GM21825 (cell line): ENCODE data around the gene RDM1.

Experiments used
- ATAC-seq: cut with Tn5 transposase; IDR thresholded peaks from one replicate; pipeline ENCODE4 v1.9.1; 2021; ENCODE audit warnings: mild to moderate bottlenecking, moderate library complexity; ENCODE audit not compliant: unreplicated experiment

RDM1 gene

DNA sequence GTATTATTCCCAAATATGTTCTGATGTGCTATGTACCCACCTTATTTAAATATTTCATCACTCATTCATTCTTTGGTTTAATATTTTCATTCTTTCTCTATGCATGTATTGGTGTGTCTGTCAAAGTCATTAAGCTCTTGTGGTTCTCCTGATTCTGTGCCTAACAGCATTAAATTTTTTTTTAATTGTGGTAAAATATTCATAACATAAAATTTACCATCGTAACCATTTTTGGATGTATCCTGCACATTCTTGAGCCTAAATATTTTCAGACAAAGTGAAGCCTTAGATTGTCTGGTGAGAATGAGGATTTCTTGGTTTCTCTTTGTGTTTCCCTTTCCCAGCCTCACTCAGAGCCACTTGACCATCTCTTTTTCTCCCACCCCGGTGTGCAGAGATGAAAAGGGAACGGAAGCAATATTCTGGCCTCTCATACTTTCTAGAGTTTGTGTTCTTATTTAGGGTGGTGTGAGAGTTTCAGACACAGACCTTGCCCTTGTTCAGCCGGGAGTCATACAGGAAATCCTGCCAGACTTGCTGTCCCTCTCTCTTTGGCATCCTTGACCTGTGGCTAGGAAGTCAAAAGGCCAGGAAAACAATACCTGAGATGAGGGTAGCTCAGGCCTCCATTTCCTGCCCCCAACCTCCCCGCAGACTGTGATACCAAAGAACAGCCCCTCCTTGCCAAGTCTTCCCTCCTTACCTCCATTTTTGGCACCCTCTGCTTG lies 55.3 kb downstream of the RDM1 start:
- ATAC-seq = no peak

DNA sequence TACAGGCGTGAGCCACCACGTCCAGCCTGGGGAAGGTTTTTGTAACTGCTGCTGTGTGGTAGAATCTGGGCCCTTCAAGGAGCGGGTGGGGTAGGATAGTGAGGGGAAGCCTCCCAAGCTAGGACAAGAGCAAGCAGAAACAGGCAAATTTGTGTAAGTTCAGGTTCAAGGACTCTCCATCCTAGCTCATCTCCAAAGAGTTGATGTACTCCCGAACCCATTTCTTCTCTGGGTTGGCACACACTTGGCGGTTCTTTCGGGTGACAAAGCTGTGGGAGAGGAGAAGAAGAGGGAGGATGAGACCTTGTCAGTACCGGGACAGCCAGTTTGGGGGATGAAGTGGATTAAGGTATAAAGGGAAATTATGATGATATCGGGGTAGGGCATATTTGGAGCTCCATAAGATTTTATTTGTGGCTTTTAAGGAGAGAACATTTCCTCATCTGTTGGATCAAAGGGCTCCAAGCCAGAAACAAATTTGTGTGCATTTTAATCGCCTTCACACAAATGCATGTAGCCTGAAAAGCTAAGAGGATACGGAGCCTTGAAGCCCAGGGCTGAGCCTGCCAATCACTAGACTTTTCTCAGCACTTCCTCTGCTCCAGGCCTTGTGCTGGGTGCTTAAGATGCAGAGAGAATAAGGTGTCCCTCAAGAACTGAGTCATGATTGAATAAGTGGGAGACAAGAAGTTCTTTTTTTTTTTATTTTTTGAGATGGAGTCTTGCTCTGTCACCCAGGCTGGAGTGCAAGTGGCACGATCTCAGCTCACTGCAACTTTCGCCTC lies 58.2 kb downstream of the RDM1 start:
- ATAC-seq = no peak

DNA sequence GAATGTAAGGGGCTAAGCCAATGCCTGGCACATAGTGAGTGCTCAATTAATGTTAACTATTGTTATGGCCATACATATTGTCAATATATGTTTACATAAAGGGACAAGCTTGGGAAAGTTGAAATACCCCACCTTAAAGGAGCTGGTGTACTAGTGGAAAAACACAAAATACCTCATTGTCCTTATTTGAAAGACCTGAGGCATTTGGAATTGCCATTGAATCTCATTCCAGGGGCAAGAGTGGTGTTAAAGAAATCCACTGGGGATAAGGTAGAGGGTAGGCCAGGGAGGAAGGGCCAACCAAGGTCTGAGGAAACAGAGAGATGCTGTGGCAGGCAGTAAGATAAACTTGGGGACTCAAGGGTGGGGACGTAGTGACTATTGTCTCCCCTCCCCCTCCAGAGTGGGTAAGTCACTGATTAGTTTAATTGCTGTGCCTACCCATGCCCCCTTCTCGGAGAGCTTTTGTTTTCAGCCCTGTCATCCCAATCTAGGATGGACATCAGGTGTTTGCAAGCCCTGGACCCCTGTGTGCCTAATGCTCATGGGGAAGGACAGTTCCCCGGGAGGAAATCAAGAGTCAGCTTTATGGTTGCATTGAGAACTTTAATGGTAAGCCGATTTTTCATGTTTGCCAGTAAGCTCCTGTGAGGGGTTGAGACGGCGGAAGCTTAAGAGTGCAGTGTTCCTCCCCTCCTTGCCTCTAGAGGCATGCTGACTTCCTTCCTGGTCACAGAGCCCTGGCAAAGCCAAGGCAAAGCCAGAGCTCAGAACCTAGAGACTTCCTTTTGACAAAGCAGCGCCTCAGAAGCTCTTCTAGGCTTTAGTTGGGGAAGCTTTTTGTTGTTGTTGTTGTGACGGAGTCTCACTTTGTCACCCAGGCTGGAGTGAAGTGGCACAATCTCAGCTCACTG lies 59.4 kb downstream of the RDM1 start:
- no peak for ATAC-seq

DNA sequence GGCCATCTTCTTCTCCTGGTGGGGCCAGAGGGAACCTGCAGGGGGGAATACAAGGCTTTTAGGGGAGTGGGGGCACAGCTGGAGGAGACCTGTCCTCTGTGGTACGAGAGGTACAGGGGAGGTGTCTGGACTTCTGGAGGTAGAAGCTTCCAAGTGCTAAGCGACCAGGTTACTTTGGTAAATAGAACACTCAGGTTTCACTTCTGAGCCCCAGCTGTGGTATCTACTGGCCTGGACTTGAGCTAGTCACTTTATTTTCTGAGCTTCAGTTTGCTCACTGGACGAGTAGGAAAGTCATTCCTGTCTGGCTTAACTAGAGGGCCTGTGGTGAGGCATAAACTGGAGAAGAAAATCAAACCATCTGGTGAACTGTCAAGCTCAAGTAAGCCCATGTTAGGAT lies 61.8 kb downstream of the RDM1 start, which contains the start of gene HEATR9:
Gene HEATR9 (minus strand): TSS at position 155 of the 400 bp plus-strand sequence. CDS start 149 bp downstream, at position 6.
- no peak for ATAC-seq
